Stimulated activated CD4-positive, alpha-beta T cell treated with anti-CD3 and anti-CD28 coated beads, TNF-alpha, amount 100 ng/mL, for 24 hours (primary cell): ENCODE results near the gene OSBPL2.

ENCODE experiments used
- DNase-seq, 3 experiments: peaks; one replicate each; pipeline ENCODE4 v3.0.0-alpha.2; 2020; ENCODE audit warnings: low read depth in 3 of 3

Gene OSBPL2

GRCh38 chr20:62313021-62313420 is 74.7 kb downstream of the OSBPL2 start:
- no peak for DNase-seq

DNA sequence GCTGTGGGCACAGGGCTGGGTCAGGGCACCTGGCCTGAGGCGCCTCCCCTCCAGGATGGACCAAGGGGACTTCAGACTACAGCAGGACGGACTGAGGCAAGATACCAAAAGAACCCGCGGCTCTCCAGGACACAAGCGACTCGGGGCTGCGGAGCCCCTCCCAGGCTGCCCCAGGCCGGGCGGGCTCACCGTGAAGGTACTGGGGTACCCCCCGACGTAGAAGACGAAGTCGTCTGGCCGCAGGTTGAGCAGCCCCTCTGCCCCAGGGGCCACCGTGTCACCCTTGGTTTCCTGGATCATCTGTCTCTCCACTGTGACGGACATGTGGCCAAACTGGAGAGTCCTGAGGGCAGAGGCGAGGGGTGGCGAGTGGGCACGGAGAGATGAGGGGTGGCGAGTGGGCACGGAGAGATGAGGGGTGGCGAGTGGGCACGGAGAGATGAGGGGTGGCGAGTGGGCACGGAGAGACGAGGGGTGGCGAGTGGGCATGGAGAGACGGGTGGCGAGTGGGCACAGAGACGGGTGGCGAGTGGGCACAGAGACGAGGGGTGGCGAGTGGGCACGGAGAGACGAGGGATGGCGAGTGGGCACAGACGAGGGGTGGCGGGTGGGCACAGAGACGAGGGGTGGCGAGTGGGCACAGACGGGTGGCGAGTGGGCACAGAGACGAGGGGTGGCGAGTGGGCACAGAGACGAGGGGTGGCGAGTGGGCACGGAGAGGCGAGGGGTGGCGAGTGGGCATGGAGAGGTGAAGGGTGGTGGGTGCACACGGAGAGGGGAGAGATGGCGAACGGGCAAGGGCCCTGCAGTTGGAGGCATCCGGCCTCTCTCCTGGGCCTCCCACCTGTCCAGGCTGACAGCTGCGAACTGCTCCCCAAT is 75.4 kb downstream of the OSBPL2 start:
- DNase-seq = no peak

DNA sequence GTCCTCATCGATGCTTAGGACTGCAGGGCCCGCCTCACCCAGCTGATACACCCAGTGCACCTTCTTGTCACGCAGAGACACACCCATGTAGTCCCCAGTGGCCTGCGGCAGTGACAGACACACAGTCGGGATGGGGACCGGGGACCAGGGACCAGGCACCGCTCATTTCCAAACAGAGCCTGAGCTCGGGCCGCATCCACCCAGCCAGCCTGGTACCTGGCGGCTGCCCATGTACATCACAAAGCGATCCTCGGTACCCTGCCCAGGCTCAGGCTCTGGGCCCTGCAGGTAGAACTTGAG is 76.0 kb downstream of the OSBPL2 start:
- DNase-seq = no peak

GRCh38 chr20:62314711-62315302 is 76.5 kb downstream of the OSBPL2 start:
- no peak for DNase-seq

DNA sequence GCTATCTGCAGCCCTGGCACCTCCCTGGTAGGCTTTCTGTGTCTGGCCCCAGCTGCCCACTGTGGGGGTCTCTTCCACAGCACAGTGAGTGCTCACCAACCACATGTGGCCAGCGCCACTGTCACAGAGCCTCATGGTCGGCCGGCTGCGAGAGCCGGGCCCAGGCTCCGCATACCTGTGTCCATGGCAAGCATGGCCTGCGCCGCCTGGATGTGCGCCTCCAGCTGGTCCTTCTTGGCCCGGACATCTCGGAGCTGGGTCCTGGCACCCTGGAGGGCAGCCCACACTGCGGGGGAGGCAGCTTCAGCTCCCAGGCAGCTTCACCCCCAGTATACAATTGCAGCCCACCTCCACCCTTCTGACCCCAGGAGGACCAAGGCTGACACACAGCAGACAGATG is 77.5 kb downstream of the OSBPL2 start:
- no peak for DNase-seq

DNA sequence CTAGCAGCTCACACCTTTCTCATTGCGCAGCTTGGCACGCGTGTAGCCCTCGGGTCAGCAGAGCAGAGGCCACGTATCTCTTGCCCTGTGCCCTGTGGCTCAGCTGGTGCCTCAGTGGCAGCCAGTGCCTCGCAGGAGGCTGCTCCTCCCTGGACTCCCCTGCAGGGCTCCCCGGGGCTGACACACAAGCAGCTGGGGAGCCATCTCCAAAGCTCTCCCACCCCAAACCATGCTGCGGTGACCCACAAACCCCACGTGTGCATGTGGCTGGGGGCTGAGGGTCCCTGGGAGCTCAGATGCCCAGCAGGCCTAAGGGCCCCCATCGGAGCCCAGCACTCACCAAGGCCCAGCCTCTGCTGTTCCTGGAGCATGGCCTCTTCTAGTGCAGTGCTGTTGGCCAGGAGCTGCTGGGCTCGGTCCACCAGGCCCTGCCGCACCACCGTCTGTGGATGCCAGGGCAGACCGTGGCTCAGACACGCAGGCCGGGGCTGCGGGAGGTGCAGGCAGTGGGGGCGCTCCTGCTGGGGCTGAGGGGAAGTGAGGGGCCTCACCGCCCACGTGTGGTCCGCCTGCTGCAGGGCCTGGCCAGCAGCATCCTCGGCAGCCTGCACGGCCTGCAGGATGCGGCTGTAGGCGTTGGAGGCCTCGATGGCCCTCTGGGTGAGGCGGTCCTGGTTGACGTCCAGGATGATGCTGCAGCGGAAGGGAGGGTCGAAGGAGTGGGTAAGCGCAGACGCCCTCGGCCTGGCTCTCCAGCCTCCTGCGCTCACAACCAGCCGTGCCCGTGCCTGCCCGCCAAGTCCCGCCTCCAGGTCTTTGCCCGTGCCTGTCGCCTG is 78.2 kb downstream of the OSBPL2 start:
- DNase-seq = no peak

GRCh38 chr20:62317167-62317655 is 78.9 kb downstream of the OSBPL2 start:
- no peak for DNase-seq

GRCh38 chr20:62318400-62319345 is 80.4 kb downstream of the OSBPL2 start:
- DNase-seq = no peak

- no peak for DNase-seq
Observed at GRCh38 chr20:62319346-62319909, 81.1 kb downstream of the OSBPL2 start.

- no peak for DNase-seq
Observed at GRCh38 chr20:62320581-62321354, 82.4 kb downstream of the OSBPL2 start.

- peak in 1 of 3 experiments; percentile 31 for DNase-seq
Observed at GRCh38 chr20:62321521-62321948, 83.2 kb downstream of the OSBPL2 start.

GRCh38 chr20:62321975-62322374 is 83.7 kb downstream of the OSBPL2 start:
- DNase-seq = no peak

GRCh38 chr20:62322492-62323041 is 84.2 kb downstream of the OSBPL2 start:
- no peak for DNase-seq

- no peak for DNase-seq
Observed at GRCh38 chr20:62323146-62323979, 85.0 kb downstream of the OSBPL2 start.

DNA sequence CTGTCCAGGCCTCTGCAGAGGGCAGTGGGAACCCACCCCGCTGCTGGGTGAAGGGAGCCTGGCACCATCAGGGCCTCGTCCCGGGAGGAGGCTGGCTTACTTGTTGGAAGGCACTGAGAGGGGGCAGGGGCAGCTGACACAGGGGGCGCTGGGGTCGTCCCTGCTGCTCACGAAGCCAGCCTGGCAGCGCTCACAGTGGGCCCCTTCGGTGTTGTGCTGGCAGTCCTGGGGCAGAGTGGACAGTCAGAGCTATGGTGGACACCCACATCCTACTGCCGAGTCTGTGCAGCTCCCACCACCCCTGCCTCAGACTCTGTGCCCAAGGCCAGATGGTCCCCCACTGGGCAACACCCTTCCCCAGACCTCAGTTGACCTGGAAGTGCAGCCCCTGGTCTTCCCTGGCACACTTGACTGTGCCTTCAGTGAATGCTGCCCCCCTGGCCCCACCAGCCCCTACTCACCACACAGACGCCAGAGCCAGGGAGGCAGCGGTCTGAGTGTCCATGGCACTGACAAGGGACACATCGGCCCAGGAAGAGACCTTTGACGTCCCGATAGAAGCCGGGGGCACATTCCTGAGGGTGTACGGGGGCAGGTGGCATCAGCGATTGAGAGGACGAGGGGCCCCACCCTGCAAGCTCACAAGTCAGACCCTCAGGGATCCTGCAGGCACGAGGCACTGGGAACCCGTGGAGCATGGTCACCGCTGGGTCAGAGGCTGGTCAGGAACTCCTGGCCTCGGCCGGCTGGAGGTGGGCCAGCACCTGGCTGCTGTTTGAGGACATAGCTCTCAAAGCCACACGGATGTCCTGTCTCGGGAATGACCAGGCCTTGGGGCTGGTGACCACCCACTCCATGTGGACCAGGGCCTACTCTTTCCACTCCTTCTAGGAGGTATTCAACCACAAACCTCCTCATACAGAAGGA is 85.9 kb downstream of the OSBPL2 start:
- DNase-seq = no peak

- no peak for DNase-seq
Observed at GRCh38 chr20:62325172-62325905, 87.0 kb downstream of the OSBPL2 start.

GRCh38 chr20:62326559-62326958 is 88.2 kb downstream of the OSBPL2 start:
- DNase-seq = no peak
